ENCODE data around the gene COL21A1. TPM values are rescaled to one million over a fixed set of nuclear protein-coding genes. Genes with fewer than 3 reads are reported as not detected.

Gene COL21A1
- total RNA-seq, 4 donors from 2014 or later, result 0.47 to 0.67 TPM; not detected in 2

DNA sequence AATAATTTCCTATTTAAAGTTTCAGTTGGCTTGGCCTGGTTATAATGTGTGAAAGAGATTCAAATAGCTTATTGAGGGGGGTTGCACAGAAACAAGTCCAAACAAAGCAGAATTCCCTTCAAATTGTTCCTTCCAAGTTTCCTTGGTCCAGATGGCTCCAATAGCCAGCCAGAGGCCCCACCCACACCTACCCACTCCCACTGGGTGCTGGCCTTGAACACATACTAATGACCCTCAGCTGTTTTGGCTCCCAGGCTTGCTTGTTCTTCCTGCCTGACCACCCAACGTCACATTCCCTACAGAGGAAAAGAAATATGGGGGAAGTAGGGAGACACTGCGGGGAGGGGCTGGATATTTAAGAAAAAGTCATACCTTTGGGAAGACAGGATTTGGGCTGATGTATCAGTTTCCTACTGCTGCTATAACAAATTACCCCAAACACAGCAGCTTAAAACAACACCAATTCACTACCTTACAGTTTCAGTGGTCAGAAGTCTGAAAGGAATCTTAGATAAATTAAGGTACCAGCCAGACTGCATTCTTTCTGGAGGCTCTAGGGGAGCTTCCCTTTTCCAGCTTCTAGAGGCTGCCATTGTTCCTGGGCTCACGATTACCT, 95.7 kb downstream of the COL21A1 start:
- no peaks in the 10 kb centered on the region for H3K36me3 ChIP-seq
- DNase-seq, result no peak
- no peaks in the 10 kb centered on the region for H3K4me1 ChIP-seq
- no peaks in the 10 kb centered on the region for H3K27me3 ChIP-seq
- no peak overlapping the region for H3K4me3 ChIP-seq
- peaks cover 0 to 6% (median 0%) of the 10 kb centered on the region in 4 donors for H3K9me3 ChIP-seq
- TF ChIP-seq POLR2A (IDR thresholded peaks at IDR 0.05), result no peak
- TF ChIP-seq, protein P1, sequence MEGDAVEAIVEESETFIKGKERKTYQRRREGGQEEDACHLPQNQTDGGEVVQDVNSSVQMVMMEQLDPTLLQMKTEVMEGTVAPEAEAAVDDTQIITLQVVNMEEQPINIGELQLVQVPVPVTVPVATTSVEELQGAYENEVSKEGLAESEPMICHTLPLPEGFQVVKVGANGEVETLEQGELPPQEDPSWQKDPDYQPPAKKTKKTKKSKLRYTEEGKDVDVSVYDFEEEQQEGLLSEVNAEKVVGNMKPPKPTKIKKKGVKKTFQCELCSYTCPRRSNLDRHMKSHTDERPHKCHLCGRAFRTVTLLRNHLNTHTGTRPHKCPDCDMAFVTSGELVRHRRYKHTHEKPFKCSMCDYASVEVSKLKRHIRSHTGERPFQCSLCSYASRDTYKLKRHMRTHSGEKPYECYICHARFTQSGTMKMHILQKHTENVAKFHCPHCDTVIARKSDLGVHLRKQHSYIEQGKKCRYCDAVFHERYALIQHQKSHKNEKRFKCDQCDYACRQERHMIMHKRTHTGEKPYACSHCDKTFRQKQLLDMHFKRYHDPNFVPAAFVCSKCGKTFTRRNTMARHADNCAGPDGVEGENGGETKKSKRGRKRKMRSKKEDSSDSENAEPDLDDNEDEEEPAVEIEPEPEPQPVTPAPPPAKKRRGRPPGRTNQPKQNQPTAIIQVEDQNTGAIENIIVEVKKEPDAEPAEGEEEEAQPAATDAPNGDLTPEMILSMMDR (IDR thresholded peaks at IDR 0.05), result no peak
- H3K27ac ChIP-seq, result no peak overlapping the region

DNA sequence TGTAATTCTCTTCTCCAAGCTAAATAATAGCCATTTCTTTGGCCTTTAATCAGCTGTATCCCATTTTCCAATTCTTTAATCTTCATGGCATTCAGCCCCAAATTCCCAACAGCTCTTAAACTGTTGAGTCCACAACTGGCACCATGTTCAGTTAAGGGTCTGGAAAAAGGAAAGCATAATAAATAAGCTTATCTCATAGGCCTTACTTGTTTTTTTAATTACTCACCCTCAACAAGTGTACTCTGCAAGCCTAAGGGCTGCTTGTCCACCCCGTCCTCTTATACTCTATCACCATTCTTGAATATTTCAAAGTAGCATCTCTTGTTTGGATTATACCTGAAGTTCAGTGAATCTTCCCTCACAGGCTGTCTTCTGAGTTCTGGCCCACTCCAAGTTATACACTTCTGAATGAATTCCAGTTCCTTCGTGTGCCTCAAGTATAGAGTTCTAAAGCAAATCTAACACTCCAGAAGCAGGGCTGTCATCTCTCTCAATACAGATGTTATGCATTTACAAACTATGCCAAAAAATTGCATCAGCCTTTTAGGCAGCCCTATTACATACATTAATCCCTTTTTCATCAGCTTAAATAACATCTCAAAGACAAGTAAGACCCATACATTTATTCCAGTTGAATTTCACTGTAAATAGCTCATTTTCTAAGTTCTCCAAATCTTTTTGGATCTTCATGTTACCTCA, 98.7 kb downstream of the COL21A1 start:
- H3K36me3 ChIP-seq, result no peaks in the 10 kb centered on the region
- no peak overlapping the region for H3K4me3 ChIP-seq
- no peaks in the 10 kb centered on the region for H3K4me1 ChIP-seq
- no peaks in the 10 kb centered on the region for H3K27me3 ChIP-seq
- DNase-seq, result no peak
- H3K27ac ChIP-seq, result no peak overlapping the region
- TF ChIP-seq, protein P1 (IDR thresholded peaks at IDR 0.05), result no peak
- no peak for TF ChIP-seq POLR2A (IDR thresholded peaks at IDR 0.05)
- no peaks in the 10 kb centered on the region for H3K9me3 ChIP-seq

DNA sequence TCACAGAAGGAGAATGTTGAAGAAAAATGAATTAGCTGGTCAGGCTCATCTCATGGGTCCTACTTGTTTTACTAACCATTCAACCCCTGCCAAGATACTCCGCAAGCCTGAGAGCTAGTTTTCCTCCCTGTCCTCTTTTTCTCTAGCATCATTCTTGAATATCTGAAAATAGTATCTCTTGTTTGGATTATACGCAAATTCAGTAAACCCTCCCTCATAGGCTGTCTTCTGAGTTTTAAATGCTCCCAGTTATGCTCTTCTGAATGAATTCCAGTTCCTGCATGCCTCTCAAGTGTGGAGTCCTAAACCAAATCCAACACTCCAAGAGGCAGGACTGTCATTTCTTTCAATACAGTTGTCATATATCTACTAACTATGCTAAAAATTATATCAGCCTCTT, 99.6 kb downstream of the COL21A1 start:
- no peak for TF ChIP-seq POLR2A (IDR thresholded peaks at IDR 0.05)
- TF ChIP-seq, protein P1 (IDR thresholded peaks at IDR 0.05), result no peak
- no peaks in the 10 kb centered on the region for H3K27me3 ChIP-seq
- H3K27ac ChIP-seq, result no peak overlapping the region
- no peak overlapping the region for H3K4me3 ChIP-seq
- no peaks in the 10 kb centered on the region for H3K36me3 ChIP-seq
- DNase-seq, result no peak
- no peaks in the 10 kb centered on the region for H3K9me3 ChIP-seq
- no peaks in the 10 kb centered on the region for H3K4me1 ChIP-seq

DNA sequence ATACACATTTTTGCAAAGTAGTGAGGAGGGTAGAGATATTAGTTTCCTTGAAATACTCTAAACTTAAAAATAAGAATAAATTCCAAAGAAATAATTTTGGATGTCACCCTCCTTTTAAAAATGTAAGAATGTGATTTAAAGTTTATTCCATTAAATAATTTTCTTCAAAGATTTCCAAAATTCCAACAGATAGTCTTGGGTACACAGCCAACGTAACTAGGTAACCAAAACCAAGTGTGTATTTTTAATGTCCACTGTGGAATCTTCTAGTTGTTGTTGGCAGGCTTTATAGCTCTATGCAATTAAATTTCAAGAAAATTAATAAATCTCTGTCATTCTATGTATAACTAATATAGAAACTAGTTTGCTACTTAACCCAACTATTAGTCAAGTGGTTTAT, 101.3 kb downstream of the COL21A1 start:
- TF ChIP-seq, protein P1 (IDR thresholded peaks at IDR 0.05), result no peak
- no peak for TF ChIP-seq POLR2A (IDR thresholded peaks at IDR 0.05)
- no peaks in the 10 kb centered on the region for H3K9me3 ChIP-seq
- no peak overlapping the region for H3K4me3 ChIP-seq
- H3K27me3 ChIP-seq, result no peaks in the 10 kb centered on the region
- no peaks in the 10 kb centered on the region for H3K36me3 ChIP-seq
- H3K27ac ChIP-seq, result no peak overlapping the region
- DNase-seq, result no peak
- H3K4me1 ChIP-seq, result no peaks in the 10 kb centered on the region

DNA sequence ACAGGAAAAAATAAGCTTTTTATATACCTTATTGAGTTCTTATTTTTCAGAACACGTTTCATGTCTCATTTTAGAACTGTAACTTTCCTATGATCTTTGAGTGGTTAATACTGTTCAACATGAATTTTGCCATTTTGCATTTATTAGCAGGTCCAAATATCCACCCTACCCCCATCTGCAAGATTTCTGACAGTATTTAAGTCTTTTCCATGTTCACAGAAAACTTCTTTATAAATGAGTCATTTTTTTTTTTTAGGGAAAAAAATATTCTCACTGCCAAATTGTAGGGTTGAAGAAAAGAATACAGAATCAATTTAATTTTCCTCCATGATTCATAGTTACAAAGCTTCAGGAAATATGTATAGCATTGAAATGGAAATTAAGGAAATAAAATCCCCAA, 101.8 kb downstream of the COL21A1 start:
- Histone ChIP-seq H3K4me3 (no peak overlapping the region), H3K36me3 (no peaks in the 10 kb centered on the region), H3K27me3 (no peaks in the 10 kb centered on the region), H3K4me1 (no peaks in the 10 kb centered on the region), H3K9me3 (no peaks in the 10 kb centered on the region), H3K27ac (no peak overlapping the region)
- no peak for TF ChIP-seq POLR2A (IDR thresholded peaks at IDR 0.05)
- TF ChIP-seq, protein P1 (IDR thresholded peaks at IDR 0.05), result no peak
- DNase-seq, result no peak
